Panc1 (cell line): ENCODE data around the gene STIL. TPM values are rescaled to one million over a fixed set of nuclear protein-coding genes. Genes with fewer than 3 reads are reported as not detected.

ENCODE experiments used
- ATAC-seq: fragments of 200-7000 bp; cut with Tn5 transposase; 2 replicates; pipeline ENCODE4 v1.9.1; 2020; ENCODE audit warnings: mild to moderate bottlenecking, moderate library complexity
- BruUV-seq: library from RNA; stranded (reverse); fragments of 400-500 nt; replicated peaks from 2 replicates; lab custom pipeline; 2021; lab: Mats Ljungman, UMichigan
- CTCF ChIA-PET: fragments of 300-600 bp; sonication (Branson Sonifier 250); formaldehyde crosslinking; loops from one replicate; lab custom pipeline; 2022; ENCODE audit warnings: antibody characterized with exemption; lab: Charles Lee
- POLR2A ChIA-PET: fragments of 300-600 bp; sonication (Branson Sonifier 250); formaldehyde crosslinking; loops from one replicate; lab custom pipeline; 2022; ENCODE audit warnings: antibody characterized with exemption; lab: Charles Lee
- DNase-seq: peaks from one replicate; pipeline ENCODE4 v3.0.0-alpha.2; 2010; ENCODE audit warnings: low read depth, low spot score
- H3K27ac ChIP-seq: 2 replicates; pipeline ENCODE4 v1.5.1; 2011; ENCODE audit warnings: mild to moderate bottlenecking, low read length, inconsistent platforms
- H3K27me3 ChIP-seq: fragments of 200-500 bp; sonication (Bioruptor generic); 2 replicates; pipeline ENCODE4 v1.6.0; 2014; ENCODE audit warnings: low read length, inconsistent platforms; ENCODE audit not compliant: control insufficient read depth, insufficient read depth
- H3K36me3 ChIP-seq: fragments of 200-500 bp; sonication (Bioruptor generic); 2 replicates; pipeline ENCODE4 v1.5.1; 2014; ENCODE audit warnings: inconsistent platforms, mild to moderate bottlenecking, low read length, moderate library complexity; ENCODE audit not compliant: control insufficient read depth, insufficient read depth
- H3K4me1 ChIP-seq: 2 replicates; pipeline ENCODE4 v1.5.1; 2011; ENCODE audit warnings: inconsistent platforms, mild to moderate bottlenecking, low read length, moderate library complexity; ENCODE audit not compliant: control insufficient read depth, insufficient read depth
- H3K4me3 ChIP-seq, 2 experiments: 2 replicates each; pipeline ENCODE4 v1.5.1; 2011 to 2012; ENCODE audit warnings: low read depth in 2 of 2, low read length in 2 of 2, mild to moderate bottlenecking in 2 of 2, inconsistent platforms in 1 of 2, moderate library complexity in 1 of 2
- H3K9me3 ChIP-seq: fragments of 200-500 bp; sonication (Bioruptor generic); 2 replicates; pipeline ENCODE4 v1.5.1; 2014; ENCODE audit warnings: low read depth, mild to moderate bottlenecking, inconsistent platforms, low read length, moderate library complexity; ENCODE audit not compliant: control insufficient read depth, insufficient read depth
- POLR2AphosphoS5 ChIP-seq: IDR thresholded peaks from 2 replicates; pipeline ENCODE4 v1.6.1; 2012; ENCODE audit warnings: mild to moderate bottlenecking, low read depth, low read length, moderate library complexity
- SIN3A ChIP-seq: IDR thresholded peaks from 2 replicates; pipeline ENCODE4 v1.6.1; 2012; ENCODE audit warnings: low read depth, mild to moderate bottlenecking, low read length, moderate library complexity, borderline replicate concordance; ENCODE audit not compliant: insufficient read depth
- TCF7L2 ChIP-seq: IDR thresholded peaks from 2 replicates; pipeline ENCODE4 v1.6.1; 2011; ENCODE audit warnings: mild to moderate bottlenecking, low read depth, low read length, inconsistent platforms
- in situ Hi-C: cut with HindIII; loops from 2 replicates; pipeline ENCODE4 v1.10.0; 2016; ENCODE audit warnings: low sequenced_read_pairs, low pct_unique_long_range_greater_than_20kb
- intact Hi-C: fragments of 100-400 bp; cut with micrococcal nuclease; formaldehyde crosslinking; loops from one replicate; pipeline ENCODE4 v1.10.0; 2022; ENCODE audit not compliant: unreplicated experiment
- total RNA-seq: library from RNA; stranded (reverse); gene quantifications from one replicate; pipeline ENCODE4 v1.2.1, GENCODE V29; 2021; ENCODE audit not compliant: unreplicated experiment
- TF ChIP-seq, protein P1 (sequence below): fragments of 450-650 bp; IDR thresholded peaks from 2 replicates; pipeline ENCODE4 v1.5.1; 2017; ENCODE audit warnings: mild to moderate bottlenecking
- TF ChIP-seq, protein P2 (sequence below), 2 experiments: IDR thresholded peaks; 2 replicates each; pipeline ENCODE4 v1.6.1; 2011 to 2012; ENCODE audit warnings: low read depth in 2 of 2, control low read depth in 1 of 2, low read length in 1 of 2, mild to moderate bottlenecking in 1 of 2, moderate library complexity in 1 of 2; ENCODE audit not compliant: insufficient read depth in 1 of 2

The STIL gene
- total RNA-seq, 1 experiment from 2014 or later = 31.6 TPM

- POLR2A ChIA-PET = interaction anchor here (0.5 kb wide), 1 partner anchor 36 kb away, joined by 10 read pairs; no protein-coding TSS in a partner anchor
- Histone ChIP-seq H3K36me3 (no peaks in the 10 kb centered on the region), H3K9me3 (no peaks in the 10 kb centered on the region), H3K27ac (no peak overlapping the region), H3K4me3 (no peak overlapping the region), H3K4me1 (0 out of 2 replicates have a peak, but pooled peaks cover 2% of the 10 kb centered on the region), H3K27me3 (peaks cover 25% of the 10 kb centered on the region)
- no peak for ATAC-seq
- TF ChIP-seq, protein P1, sequence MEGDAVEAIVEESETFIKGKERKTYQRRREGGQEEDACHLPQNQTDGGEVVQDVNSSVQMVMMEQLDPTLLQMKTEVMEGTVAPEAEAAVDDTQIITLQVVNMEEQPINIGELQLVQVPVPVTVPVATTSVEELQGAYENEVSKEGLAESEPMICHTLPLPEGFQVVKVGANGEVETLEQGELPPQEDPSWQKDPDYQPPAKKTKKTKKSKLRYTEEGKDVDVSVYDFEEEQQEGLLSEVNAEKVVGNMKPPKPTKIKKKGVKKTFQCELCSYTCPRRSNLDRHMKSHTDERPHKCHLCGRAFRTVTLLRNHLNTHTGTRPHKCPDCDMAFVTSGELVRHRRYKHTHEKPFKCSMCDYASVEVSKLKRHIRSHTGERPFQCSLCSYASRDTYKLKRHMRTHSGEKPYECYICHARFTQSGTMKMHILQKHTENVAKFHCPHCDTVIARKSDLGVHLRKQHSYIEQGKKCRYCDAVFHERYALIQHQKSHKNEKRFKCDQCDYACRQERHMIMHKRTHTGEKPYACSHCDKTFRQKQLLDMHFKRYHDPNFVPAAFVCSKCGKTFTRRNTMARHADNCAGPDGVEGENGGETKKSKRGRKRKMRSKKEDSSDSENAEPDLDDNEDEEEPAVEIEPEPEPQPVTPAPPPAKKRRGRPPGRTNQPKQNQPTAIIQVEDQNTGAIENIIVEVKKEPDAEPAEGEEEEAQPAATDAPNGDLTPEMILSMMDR = no peak
- TF ChIP-seq, protein P2, sequence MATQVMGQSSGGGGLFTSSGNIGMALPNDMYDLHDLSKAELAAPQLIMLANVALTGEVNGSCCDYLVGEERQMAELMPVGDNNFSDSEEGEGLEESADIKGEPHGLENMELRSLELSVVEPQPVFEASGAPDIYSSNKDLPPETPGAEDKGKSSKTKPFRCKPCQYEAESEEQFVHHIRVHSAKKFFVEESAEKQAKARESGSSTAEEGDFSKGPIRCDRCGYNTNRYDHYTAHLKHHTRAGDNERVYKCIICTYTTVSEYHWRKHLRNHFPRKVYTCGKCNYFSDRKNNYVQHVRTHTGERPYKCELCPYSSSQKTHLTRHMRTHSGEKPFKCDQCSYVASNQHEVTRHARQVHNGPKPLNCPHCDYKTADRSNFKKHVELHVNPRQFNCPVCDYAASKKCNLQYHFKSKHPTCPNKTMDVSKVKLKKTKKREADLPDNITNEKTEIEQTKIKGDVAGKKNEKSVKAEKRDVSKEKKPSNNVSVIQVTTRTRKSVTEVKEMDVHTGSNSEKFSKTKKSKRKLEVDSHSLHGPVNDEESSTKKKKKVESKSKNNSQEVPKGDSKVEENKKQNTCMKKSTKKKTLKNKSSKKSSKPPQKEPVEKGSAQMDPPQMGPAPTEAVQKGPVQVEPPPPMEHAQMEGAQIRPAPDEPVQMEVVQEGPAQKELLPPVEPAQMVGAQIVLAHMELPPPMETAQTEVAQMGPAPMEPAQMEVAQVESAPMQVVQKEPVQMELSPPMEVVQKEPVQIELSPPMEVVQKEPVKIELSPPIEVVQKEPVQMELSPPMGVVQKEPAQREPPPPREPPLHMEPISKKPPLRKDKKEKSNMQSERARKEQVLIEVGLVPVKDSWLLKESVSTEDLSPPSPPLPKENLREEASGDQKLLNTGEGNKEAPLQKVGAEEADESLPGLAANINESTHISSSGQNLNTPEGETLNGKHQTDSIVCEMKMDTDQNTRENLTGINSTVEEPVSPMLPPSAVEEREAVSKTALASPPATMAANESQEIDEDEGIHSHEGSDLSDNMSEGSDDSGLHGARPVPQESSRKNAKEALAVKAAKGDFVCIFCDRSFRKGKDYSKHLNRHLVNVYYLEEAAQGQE (IDR thresholded peaks at IDR 0.05; ENCODE audit: insufficient read depth in 1 of 2, low read depth in 2 of 2, low read length in 1 of 2) = no peak
- TF ChIP-seq SIN3A = no peak
- TF ChIP-seq POLR2AphosphoS5 = no peak
- TF ChIP-seq TCF7L2 = no peak
- DNase-seq = no peak
- in situ Hi-C loops = no loop called here
- no TSS peak for BruUV-seq
- CTCF ChIA-PET = no interaction called here
- intact Hi-C loops = no loop called here
Measured at GRCh38 chr1:47227341-47228232, 86.4 kb downstream of the STIL start.

- ChIA-PET CTCF (no interaction called here), POLR2A (no interaction called here)
- DNase-seq = no peak
- Histone ChIP-seq H3K9me3 (no peaks in the 10 kb centered on the region), H3K27me3 (peaks cover 25% of the 10 kb centered on the region), H3K4me3 (no peak overlapping the region), H3K27ac (no peak overlapping the region), H3K36me3 (no peaks in the 10 kb centered on the region), H3K4me1 (0 out of 2 replicates have a peak, but pooled peaks cover 2% of the 10 kb centered on the region)
- TF ChIP-seq SIN3A (no peak), TCF7L2 (no peak)
- ATAC-seq = no peak
- intact Hi-C loops = no loop called here
- no TSS peak for BruUV-seq
- in situ Hi-C loops = no loop called here
Measured at GRCh38 chr1:47226839-47227215, 87.1 kb downstream of the STIL start.
